NCI-H2227 (cell line): ENCODE results near the gene TFCP2L1.
"Not testable (repeated sequence)": the region's sequence is repeated elsewhere in the genome, so short reads cannot be mapped to it uniquely, and the experiment has no call there.

Experiments used
- DNase-seq: peaks from one replicate; lab custom pipeline; 2025; ENCODE audit not compliant: unreplicated experiment; lab: John Stamatoyannopoulos, UW

Gene TFCP2L1

DNA sequence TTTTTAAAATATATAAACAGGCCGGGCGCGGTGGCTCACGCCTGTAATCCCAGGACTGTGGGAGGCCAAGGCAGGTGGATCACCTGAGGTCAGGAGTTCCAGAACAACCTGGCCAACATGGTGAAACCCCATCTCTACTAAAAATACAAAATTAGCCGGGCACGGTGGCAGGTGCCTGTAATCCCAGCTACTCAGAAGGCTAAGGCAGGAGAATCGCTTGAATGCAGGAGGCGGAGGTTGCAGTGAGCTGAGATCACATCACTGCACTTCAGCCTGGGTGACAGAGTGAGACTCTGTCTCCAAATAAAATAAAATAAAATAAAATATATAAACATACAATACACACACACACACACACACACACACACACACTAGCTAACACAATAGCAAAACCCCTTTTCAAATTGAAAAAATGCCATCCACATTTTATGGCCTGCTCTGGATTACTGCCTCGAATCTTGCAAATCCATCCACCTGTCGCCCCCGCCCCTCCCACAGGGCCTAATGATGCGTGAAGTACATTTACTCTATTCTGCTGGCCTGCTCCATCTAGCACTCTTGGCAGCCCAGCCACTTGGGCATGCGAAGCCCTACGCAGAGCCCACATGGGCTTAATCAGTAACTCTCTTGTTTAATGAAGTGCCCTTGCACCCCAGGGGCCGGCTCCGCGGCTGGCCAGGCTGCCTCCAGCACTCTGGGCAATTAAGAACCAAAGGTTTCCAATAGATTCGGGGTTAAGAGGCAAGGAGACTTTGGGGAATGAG is 57.4 kb downstream of the TFCP2L1 start:
- DNase-seq, result peak; percentile 55

DNA sequence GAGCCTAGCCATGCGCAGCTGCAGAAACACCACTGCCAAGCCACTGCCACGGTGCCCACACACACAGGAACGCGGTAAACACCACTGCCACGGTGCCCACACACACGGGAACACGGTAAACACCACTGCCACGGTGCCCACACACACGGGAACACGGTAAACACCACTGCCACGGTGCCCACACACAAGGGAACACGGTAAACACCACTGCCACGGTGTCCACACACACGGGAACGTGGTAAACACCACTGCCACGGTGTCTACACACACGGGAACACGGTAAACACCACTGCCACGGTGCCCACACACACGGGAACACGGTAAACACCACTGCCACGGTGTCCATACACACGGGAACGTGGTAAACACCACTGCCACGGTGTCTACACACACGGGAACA is 59.3 kb downstream of the TFCP2L1 start:
- not testable (repeated sequence) for DNase-seq

DNA sequence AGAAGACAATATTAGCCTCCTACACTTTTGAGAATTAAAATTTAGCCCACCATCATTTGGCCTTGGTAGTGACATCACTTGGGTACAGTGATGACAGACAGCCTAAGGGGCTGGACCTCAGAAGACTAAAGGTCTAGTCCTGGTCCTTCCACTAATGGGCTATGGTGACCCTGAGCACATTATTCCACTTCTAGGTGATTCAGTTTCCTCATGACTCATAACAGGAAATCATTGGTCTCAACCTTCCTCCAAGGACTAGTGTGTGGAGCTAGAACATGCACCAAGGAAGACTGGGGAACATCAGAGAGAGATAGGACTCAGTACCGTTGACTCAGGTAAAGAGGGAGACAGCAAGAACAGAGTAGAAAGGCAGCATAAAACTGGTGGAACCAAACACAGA is 64.0 kb downstream of the TFCP2L1 start:
- DNase-seq, result no peak

DNA sequence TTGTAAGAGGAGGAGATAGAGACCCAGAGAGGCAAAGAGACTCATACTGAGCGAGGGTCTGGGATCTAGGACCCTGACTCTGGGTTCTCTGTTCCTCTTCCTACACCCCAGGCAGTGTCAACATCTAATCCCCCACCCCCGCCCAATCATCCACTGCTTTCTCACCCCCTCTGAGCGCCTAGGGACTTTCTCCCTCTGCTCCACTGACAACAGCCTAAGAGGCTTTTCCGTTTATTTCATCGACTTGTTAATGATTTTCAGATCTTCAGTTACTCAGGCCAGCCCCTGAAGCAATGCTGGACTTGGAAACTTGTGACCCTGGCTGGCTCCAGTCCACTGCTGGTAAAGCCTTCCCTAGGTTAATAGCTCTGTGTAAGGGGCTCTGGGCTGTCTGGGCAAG is 65.1 kb downstream of the TFCP2L1 start:
- no peak for DNase-seq

DNA sequence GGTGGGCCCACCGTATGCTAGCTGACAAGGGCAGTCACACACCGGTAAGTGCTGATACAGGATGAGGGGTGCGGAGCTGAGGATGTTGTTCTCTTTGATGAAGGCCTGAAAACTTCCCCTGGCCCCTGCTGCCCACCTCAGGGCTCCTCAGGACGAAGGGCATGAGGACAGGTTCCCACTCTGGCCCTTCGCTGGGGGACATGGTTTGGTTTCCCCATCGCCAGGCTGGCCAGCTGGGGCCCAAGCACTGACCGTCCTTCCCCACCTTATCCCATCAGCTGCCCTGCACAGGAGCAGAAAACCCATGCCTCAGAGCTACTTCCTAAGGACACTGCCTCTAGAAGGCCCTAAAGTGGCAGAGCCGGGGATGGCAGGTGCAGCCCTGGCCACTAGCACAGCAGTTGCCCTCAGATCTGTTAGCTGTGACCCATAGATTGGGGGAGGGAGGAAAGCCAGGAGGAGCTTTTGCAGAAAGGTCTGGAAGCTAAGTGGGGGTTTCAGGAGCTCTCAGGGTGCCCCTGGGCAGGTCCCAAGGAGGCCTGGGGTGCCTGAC is 66.5 kb downstream of the TFCP2L1 start:
- DNase-seq, result no peak

DNA sequence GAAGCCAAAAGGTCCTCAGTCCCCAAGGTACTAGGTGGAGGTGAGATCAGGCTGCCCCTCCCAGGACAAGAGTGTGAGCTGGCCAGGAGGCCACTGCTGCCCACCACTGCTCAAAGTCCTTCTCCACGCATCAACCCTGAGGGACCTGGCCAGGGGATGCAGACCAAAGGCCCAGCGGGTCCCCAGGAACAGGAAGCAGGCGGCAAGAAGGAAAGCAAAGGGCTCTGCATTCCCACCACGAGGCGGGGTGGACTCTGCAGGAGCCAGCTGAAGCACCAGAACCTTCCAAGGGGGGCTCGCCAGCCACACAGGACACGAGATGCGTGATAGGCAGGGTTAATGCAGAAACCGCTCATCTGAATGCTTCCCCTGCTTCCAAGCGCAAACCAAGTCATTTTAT is 67.4 kb downstream of the TFCP2L1 start:
- DNase-seq, result no peak

DNA sequence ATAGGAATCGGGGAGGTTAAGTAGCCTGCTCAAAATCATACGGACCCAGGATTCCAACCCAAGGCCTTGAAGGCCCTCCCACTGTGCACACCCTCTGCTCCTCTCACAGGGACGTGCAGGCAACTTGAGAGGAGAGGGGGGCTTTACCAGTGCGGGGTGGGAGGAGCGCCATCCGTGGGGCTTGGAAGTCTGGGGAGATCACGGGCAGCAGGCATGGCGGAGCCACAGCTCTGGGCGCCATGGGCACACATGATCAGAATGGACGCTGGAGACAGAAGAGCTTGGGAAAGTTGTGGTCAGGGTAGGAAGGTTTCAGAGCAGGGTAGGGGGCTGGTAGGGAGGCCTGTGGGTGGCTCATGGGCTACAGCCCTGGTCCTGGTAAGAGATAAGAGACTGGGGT is 70.7 kb downstream of the TFCP2L1 start:
- no peak for DNase-seq

DNA sequence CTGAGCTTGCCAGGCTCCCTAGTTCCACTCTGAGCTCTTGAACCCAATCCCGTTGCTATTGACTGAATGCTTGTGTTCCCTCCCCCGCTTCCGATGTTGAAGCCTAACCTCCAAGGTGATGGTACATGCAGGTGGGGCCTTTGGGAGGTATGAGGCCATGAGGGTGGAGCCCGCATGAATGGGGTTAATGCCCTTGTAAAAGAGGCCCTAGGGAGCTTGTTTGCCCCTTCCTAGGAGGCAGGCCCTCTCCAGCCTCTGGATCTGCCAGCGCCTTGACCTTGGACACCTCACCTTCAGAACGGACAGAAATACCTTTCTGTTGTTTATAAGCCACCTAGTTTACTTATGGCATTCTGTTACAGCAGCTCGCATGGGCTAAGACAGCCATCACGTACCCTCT is 71.6 kb downstream of the TFCP2L1 start:
- DNase-seq, result no peak

DNA sequence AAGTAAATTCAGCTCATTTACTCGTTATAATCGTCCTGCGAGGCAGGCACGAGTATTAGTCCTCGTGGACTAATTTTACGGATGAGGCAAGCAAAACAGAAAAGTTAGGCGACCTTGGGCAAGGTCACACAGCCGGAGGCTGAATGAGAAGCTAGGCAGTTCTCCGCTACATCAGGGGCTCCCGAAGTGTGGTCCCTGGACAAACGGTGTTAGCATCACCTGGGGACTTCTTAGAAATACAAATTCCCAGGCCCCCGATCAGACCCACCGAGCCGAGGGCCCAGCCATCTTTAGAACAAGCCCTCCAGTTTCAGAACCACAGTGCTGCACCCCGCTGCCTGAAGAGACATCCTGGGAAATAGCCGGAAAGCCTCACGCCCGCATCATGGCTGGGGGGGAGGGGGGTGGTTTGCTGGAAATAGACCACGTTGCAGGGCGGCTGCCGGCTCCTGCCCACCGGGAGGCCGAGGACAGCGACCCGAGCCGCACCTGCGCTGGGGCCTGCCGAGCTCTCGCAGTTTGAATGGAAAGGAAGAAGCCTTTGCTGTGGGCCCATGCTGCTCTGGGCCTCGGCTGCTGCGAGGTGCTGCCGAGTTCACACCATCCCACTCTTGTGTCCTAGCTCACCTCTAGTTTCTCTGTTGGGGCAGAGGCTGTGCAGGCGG is 72.2 kb downstream of the TFCP2L1 start:
- DNase-seq, result no peak

DNA sequence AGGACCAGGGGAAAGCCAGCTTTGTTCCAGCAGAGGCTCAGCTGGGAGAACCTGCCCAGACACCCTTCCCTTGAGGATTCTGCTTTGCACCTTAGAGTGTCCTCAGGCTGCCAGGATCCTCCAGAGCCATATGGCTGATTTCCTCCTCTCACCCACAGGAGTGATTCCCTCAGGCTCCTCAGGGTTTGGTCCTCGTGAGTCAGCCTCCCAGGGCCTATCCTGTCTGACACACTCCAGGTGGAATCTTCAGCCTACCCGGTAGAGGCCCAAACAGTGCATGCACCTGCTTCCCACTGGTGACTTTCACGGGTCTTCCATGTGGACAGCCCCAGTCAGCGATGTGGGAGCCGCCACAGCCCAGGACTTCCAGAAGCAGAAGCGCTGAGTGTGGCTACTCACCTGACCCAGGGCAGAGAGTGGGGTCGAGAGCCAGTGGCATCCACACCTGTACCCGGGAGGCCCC is 73.3 kb downstream of the TFCP2L1 start:
- DNase-seq, result no peak

DNA sequence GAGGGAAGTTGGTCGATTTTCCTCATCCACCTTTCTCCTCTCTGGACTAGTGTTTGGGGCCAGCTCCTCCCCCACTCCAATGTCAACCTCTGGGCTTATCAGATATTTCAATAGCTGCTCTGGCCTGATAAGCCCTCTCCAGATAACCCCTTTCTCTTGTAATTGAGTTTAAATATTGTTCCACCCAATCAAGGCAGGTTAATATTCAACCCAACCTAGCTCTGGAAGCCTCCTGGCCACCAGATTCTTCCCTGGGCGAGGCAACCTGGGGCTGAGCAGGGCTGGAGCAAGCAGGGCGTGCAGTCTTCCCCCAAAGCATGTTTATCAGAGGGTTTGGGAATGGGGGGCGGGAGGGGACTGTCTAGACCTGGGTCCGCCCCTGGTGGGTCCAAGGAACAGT is 73.8 kb downstream of the TFCP2L1 start:
- no peak for DNase-seq

DNA sequence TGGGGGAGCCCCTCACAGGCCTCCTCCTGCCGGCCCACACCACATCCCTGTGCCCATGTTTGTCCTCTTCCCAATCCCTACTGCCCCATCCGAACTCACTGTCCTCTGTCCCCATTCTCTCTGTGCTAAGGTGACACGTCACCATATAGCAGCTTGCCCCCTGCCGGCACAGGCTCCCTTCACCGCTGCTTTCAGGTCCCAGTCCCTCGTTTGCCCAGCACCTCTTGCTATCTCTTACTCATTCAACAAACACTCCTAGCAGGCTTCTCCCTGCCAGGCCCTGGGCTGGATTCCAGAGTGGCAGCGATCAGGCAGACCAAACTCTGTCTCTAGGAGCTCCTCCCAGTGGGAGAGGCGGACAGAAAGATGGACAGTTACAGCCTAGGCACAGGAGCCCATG is 74.3 kb downstream of the TFCP2L1 start:
- DNase-seq, result no peak

DNA sequence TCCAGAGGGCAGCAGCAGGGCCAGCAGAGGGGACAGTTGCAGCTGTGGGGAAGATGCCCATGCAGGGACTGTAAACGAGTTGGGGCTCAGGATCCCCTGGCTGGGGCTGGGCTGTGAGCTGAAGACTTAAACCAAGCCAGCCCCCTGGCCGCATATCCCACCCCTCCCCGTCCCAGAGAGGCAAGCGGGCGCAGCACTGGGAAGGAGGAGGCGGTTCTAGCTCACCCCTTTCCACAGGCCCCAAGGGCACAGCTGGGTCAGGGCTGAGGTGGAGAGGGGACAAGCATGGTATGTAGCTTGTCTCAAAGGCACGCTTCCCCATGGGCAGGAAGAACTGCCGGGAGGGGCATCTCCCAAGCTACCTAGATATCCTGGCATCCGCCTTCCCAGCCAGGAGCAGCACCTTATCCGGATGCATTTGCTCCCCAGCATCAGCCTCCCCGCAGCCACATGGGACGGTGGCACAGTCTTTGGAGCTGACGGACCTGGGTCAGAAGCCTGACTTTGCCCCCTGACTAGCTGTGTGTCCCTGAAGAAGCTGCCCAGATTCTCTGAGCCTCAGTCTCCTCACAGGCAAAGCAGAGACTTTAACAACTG is 75.9 kb downstream of the TFCP2L1 start:
- DNase-seq, result no peak

DNA sequence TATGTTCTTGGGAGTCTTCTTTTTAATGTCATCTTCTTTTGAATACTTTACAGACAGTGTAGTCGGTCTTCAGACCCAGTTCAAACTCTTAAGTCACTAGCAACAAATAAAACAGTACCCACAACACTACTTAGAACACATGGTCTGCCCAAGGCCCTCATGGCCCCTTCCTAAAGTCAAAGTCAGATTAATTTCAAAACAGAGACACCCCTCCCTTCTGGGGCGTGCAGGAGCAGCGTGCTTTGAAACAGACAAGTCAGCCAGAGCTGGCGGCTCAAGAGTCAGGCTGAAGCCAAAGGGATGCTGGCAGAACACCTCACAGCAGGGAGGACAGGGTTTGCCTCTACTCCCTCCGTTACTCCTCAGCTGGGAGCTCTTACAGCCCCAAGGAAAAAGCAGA is 77.5 kb downstream of the TFCP2L1 start:
- DNase-seq, result no peak

DNA sequence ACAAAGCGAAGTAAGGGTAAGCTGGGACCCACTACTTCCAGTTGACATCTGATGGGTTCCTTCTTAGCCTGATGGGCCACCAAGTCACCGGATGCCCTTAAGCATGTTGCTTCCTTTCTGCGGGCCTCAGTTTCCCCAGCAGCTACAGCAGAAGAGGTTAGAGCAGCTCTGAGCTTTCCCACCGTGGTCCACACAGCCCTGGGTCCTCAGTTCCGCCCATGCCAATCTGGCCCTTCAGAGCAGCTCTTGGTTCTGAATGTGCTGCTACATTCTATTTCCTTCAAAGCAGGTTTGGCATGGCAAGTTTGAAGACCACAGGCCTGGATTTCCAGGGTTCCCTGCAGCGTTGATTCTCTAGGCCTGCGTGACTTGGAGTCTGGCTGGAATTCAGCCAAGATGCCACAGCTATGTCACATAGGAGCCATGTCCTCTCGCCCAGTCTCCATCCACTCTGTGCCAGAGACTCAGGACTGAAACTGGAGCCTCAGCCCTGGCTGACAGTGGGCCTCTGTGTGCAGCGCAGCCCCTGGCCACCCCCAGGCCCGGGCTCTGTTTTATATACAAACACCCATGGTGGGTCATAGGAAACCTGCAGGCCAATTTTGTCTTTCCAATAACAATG is 79.6 kb downstream of the TFCP2L1 start:
- no peak for DNase-seq

DNA sequence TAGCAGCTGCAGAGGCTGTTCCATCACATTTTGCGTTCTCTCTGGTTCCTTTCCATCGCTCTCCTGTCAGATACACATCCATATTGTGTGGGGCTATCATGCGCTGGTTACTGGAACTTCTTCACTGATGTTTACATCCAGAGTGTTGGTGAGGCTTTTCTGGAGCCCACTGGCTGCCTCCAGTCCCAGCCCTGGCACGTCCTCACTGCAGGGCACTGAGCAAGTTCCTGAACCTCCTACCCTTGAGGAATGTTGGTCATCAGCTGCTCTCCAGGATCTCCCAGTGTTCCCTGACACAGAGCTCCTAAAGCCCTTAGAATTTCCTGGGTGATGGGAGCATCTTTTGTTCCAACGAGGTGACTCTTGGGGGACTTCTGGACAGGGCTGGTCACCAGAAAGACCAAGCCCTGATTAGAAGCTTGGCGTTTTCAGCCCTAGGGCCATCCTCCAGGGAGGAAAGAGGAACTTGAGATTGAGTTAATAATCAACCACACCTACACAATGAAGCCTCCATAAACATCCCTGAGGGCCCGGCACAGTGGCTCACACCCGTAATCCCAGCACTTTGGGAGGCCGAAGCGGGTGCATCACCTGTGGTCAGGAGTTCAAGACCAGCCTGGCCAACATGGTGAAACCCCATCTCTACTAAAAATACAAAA is 81.3 kb downstream of the TFCP2L1 start:
- DNase-seq, result no peak

DNA sequence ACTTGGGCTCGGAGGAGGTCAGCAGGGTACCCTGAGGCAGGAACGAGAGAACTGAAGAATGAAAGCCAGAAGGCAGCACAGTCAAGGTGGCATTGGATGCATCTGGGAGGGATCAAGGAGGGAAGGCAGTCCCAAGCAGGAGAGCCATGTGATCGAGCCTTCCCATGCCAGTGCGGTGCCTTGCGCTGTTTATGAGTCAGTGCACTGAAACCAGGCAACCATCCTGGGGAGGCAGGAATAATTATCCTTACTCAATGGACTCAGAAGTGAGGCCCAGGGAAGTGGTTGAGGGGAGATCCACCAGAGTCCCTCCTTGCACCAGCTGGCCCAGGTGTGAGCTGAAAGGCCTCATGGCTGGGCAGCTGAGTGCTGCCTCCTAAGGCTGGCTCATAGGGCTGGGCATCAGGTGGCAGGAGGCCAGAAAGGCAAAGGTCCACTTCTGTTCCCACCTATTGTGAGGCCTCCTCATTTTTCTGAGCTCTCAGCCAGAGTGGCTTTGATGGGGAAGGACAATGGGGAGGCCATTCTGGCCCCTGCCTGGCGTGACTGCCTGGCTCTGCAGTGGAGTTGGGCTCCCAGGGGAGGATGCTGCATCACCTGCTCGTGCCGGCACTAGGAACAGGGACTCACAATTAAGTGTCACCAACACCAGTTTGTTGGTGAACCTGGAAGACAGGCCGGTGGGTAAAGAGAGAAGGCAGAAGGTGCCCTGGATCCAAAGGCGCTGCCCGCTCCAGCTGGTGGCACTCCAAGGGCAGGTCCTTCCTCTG is 82.3 kb downstream of the TFCP2L1 start:
- no peak for DNase-seq

DNA sequence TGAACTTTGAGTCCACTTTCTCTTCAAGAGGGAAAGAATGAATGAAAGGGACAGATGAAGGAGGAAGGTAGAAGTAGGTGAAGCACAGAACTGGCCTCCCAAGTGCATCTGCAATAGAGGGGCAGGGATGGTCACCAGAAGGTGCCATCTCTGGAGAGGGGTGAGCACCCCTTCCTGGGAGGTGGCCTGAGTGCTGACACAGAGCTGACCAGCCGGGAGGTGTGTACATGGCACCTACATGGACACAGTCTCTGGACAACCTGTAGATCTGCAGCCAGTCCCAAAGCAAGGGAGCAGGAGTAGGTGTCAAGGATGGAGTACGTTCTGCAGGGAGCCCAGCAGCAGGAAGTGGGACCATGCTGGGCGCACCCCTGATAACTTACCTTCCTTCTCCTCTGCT is 83.2 kb downstream of the TFCP2L1 start:
- DNase-seq, result no peak

DNA sequence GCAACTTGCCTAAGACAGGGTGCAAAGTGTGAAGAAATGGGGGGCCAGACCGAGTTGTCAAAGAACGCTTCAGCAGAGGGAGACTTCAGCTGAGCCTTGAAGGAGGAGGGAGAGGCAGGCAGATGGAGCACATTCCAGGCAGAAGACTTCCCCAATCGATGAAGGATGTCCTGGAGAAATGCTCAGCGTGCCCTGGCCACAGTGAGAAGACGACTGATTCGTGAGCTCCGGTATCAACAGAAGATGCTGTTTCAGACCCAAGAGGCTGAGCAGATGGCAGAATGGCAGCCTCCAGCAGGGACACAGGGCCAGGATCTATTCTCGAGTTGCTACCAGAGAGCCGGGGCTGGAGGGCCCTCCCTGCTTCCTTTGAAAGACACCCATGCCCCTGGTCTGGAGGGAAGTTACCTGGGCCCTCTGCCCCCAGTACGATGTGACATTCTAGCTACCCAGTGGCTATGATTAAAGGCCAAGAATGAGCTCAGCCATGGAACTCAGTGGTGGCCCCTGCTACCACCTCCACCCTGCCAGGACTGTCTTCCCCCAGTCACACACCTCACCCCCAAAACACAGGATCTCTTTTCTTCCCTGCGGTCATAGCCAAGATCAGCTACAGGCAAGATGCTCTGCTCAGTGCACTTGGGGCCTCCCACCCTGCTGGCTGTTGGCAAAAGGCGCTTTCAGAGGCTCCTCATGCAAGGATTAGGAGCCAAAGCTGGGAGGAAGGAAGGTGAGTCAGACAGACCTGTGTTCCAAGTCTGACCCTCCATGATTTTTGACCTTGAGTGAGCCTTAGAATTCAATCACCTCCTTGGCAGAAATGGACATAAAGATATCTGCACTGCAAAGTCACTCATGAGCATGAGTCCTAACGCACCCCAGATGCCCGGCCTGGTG is 84.3 kb downstream of the TFCP2L1 start:
- no peak for DNase-seq
